IMR-90 (cell line): Measurements from ENCODE around the gene ANK3. TPM values are rescaled to one million over a fixed set of nuclear protein-coding genes. Genes with fewer than 3 reads are reported as not detected.

Experiments
- ATAC-seq: fragments of 200-7000 bp; cut with Tn5 transposase; 2 replicates; pipeline ENCODE4 v1.9.1; 2020; ENCODE audit warnings: low read depth, mild to moderate bottlenecking, moderate library complexity
- BruUV-seq: library from RNA; stranded (reverse); fragments of 400-500 nt; replicated peaks from 2 replicates; lab custom pipeline; 2021; lab: Mats Ljungman, UMichigan
- CTCF ChIA-PET: fragments of 300-600 bp; formaldehyde crosslinking; extraction: SDS; loops from one replicate; lab custom pipeline; 2021; ENCODE audit warnings: antibody characterized with exemption; lab: Yijun Ruan, JAX
- POLR2A ChIA-PET: fragments of 300-600 bp; sonication (Branson Sonifier 250); formaldehyde crosslinking; loops from one replicate; lab custom pipeline; 2022; ENCODE audit warnings: antibody characterized with exemption; ENCODE audit not compliant: unreplicated experiment; lab: Charles Lee
- DNase-seq: peaks from one replicate; pipeline ENCODE4 v3.0.0; 2013
- H2AFZ ChIP-seq: replicated peaks from 2 replicates; pipeline ENCODE3; 2013; ENCODE audit warnings: low read length, mild to moderate bottlenecking; ENCODE audit not compliant: poor library complexity
- H2AK5ac ChIP-seq: 2 replicates; pipeline ENCODE4 v1.6.1; 2013; ENCODE audit warnings: low read depth, low read length, inconsistent platforms
- H2AK9ac ChIP-seq: replicated peaks from 2 replicates; pipeline ENCODE3; 2013; ENCODE audit warnings: mild to moderate bottlenecking, low read depth, low read length, moderate library complexity; ENCODE audit not compliant: poor library complexity
- H2BK120ac ChIP-seq: 2 replicates; pipeline ENCODE4 v1.6.1; 2013; ENCODE audit warnings: low read depth, low read length, inconsistent platforms
- H2BK15ac ChIP-seq: 3 replicates; pipeline ENCODE4 v1.6.1; 2013; ENCODE audit warnings: low read depth, low read length, inconsistent platforms
- H2BK20ac ChIP-seq: 2 replicates; pipeline ENCODE4 v1.6.1; 2013; ENCODE audit warnings: low read depth, mild to moderate bottlenecking, inconsistent platforms, low read length, moderate library complexity
- H2BK5ac ChIP-seq: 2 replicates; pipeline ENCODE4 v1.6.1; 2013; ENCODE audit warnings: mild to moderate bottlenecking, low read depth, low read length, inconsistent platforms; ENCODE audit not compliant: poor library complexity, severe bottlenecking
- H3K14ac ChIP-seq: replicated peaks from 2 replicates; pipeline ENCODE4 v1.6.1; 2013; ENCODE audit warnings: low read depth, low read length, inconsistent platforms
- H3K18ac ChIP-seq: 2 replicates; pipeline ENCODE4 v1.6.1; 2013; ENCODE audit warnings: low read depth, low read length, control low read depth
- H3K23ac ChIP-seq: 2 replicates; pipeline ENCODE4 v1.6.1; 2013; ENCODE audit warnings: low read depth, low read length, inconsistent platforms
- H3K27ac ChIP-seq: 2 replicates; pipeline ENCODE4 v1.5.1; 2013; ENCODE audit warnings: mild to moderate bottlenecking, control low read depth, low read length; ENCODE audit not compliant: insufficient read depth
- H3K27me3 ChIP-seq: 2 replicates; pipeline ENCODE4 v1.6.1; 2013; ENCODE audit warnings: low read length; ENCODE audit not compliant: control insufficient read depth, insufficient read depth
- H3K36me3 ChIP-seq: 2 replicates; pipeline ENCODE4 v1.6.1; 2013; ENCODE audit warnings: low read length, mixed read lengths; ENCODE audit not compliant: control insufficient read depth, insufficient read depth
- H3K4ac ChIP-seq: 2 replicates; pipeline ENCODE4 v1.6.1; 2013; ENCODE audit warnings: low read depth, low read length, inconsistent platforms
- H3K4me1 ChIP-seq: 2 replicates; pipeline ENCODE4 v1.6.1; 2013; ENCODE audit warnings: low read length, mixed read lengths; ENCODE audit not compliant: control insufficient read depth, insufficient read depth
- H3K4me2 ChIP-seq: 2 replicates; pipeline ENCODE4 v1.6.1; 2013; ENCODE audit warnings: low read depth, mild to moderate bottlenecking, control low read depth, low read length, moderate library complexity
- H3K4me3 ChIP-seq: 2 replicates; pipeline ENCODE4 v1.5.1; 2013; ENCODE audit warnings: low read depth, mild to moderate bottlenecking, control low read depth, low read length, moderate library complexity; ENCODE audit not compliant: insufficient read depth
- H3K56ac ChIP-seq: 2 replicates; pipeline ENCODE4 v1.6.1; 2013; ENCODE audit warnings: low read length, inconsistent platforms; ENCODE audit not compliant: insufficient read depth; ENCODE audit errors: extremely low read depth
- H3K79me1 ChIP-seq, 2 experiments: 2 replicates each; pipeline ENCODE4 v1.6.1; 2013; ENCODE audit warnings: low read length in 2 of 2, inconsistent platforms in 1 of 2, low read depth in 1 of 2
- H3K9ac ChIP-seq: 2 replicates; pipeline ENCODE4 v1.6.1; 2013; ENCODE audit warnings: low read depth, low read length, control low read depth
- H3K9me1 ChIP-seq: 2 replicates; pipeline ENCODE4 v1.6.1; 2013; ENCODE audit warnings: low read length, inconsistent platforms; ENCODE audit not compliant: insufficient read depth
- H3K9me3 ChIP-seq: 2 replicates; pipeline ENCODE4 v1.6.1; 2013; ENCODE audit warnings: low read length; ENCODE audit not compliant: control insufficient read depth, insufficient read depth
- H4K20me1 ChIP-seq: 2 replicates; pipeline ENCODE4 v1.6.1; 2013; ENCODE audit warnings: low read length, inconsistent platforms; ENCODE audit not compliant: insufficient read depth
- H4K5ac ChIP-seq: 2 replicates; pipeline ENCODE4 v1.6.1; 2013; ENCODE audit warnings: mild to moderate bottlenecking, low read depth, low read length, control low read depth
- H4K8ac ChIP-seq, 2 experiments: 2 replicates each; pipeline ENCODE4 v1.6.1; 2013; ENCODE audit warnings: low read depth in 2 of 2, low read length in 2 of 2, control low read depth in 1 of 2, inconsistent platforms in 1 of 2
- H4K91ac ChIP-seq: 2 replicates; pipeline ENCODE4 v1.6.1; 2013; ENCODE audit warnings: low read depth, low read length, inconsistent platforms; ENCODE audit not compliant: insufficient read depth
- CEBPB ChIP-seq: IDR thresholded peaks from 2 replicates; pipeline ENCODE4 v1.6.1; 2012; ENCODE audit warnings: low read depth, low read length, improper control_type of control experiment
- CHD1 ChIP-seq: IDR thresholded peaks from 2 replicates; pipeline ENCODE4 v1.6.1; 2012; ENCODE audit warnings: low read depth, low read length, improper control_type of control experiment
- FOS ChIP-seq: fragments of 150-350 bp; IDR thresholded peaks from 2 replicates; pipeline ENCODE4 v1.6.1; 2016; ENCODE audit warnings: low read depth, low read length
- MAZ ChIP-seq: IDR thresholded peaks from 2 replicates; pipeline ENCODE4 v1.6.1; 2012; ENCODE audit warnings: low read depth, mild to moderate bottlenecking, low read length, improper control_type of control experiment, moderate library complexity, borderline replicate concordance
- MXI1 ChIP-seq: IDR thresholded peaks from 2 replicates; pipeline ENCODE4 v1.6.1; 2012; ENCODE audit warnings: low read depth, mild to moderate bottlenecking, low read length, moderate library complexity, borderline replicate concordance
- RCOR1 ChIP-seq: IDR thresholded peaks from 2 replicates; pipeline ENCODE4 v1.6.1; 2012; ENCODE audit warnings: mild to moderate bottlenecking, low read length, improper control_type of control experiment; ENCODE audit not compliant: insufficient replicate concordance
- RFX5 ChIP-seq: IDR thresholded peaks from 2 replicates; pipeline ENCODE4 v1.8.0; 2012; ENCODE audit warnings: low read depth, mild to moderate bottlenecking, low read length, moderate library complexity
- WGBS, 2 experiments: methylation state at CpG; one replicate each; pipeline versions ENCODE4 v1.1.5 to v1.1.7; 2013; ENCODE audit warnings: missing lambda C conversion rate in 2 of 2; ENCODE audit not compliant: insufficient read length in 1 of 2; ENCODE audit errors: extremely low coverage in 2 of 2; 5-methylcytosine and 5-hydroxymethylcytosine counted together
- dilution Hi-C: fragments of 300-500 bp; cut with HindIII; formaldehyde crosslinking; loops from one replicate; pipeline ENCODE4 v1.14.3; 2018; ENCODE audit warnings: low sequenced_read_pairs; ENCODE audit not compliant: unreplicated experiment
- in situ Hi-C: fragments of 300-500 bp; cut with MboI; formaldehyde crosslinking; loops from 3 replicates; pipeline ENCODE4 v1.14.3; 2019; ENCODE audit warnings: low sequenced_read_pairs, inconsistent platforms, mixed read lengths
- intact Hi-C: fragments of 100-400 bp; cut with micrococcal nuclease; formaldehyde crosslinking; loops from 2 replicates; pipeline ENCODE4 v1.10.0; 2022
- polyA plus RNA-seq, 3 experiments: library from polyadenylated mRNA; depleted of rRNA; stranded (reverse); fragments of >200 nt; gene quantifications; 2 replicates each; pipeline ENCODE4 v1.2.3, GENCODE V29; 2012; ENCODE audit warnings: low replicate concordance in 1 of 3
- total RNA-seq: library from RNA; depleted of rRNA; stranded (reverse); fragments of >200 nt; gene quantifications from 2 replicates; pipeline ENCODE4 v1.2.3, GENCODE V29; 2012
- TF ChIP-seq, protein P1 (sequence below): conservative IDR thresholded peaks from 2 replicates; pipeline ENCODE4 v1.5.1; 2012; ENCODE audit warnings: mild to moderate bottlenecking, low read depth, low read length, improper control_type of control experiment
- TF ChIP-seq, protein P2 (sequence below): fragments of 150-350 bp; IDR thresholded peaks from 2 replicates; pipeline ENCODE4 v1.6.1; 2016; ENCODE audit warnings: low read depth, mild to moderate bottlenecking, low read length, moderate library complexity, borderline replicate concordance

ANK3 gene
- total and polyA plus RNA-seq, 2 of the 4 experiments (the other 2 are of a cell fraction): 0.63 to 1.8 TPM

DNA sequence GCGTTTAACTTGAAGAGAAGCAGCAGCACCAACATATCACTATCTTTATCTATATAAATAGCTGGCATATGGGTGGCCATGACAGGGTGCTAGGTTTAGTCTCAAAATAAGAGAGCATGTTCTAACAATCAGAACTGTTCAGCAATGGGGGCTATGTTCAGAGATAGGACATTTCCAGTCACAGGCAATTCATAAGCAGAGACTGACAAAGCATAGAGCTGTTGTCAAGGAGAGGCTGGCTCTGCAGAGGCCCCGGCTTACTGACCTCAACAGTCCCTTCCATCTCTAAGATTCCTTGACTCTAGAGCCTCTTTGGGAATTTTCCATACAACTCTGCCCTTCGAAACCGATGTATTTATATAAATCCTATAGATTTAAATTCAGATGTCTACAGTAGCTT is 17.2 kb downstream of the ANK3 start:
- no peak overlapping the region for H3K4me3 ChIP-seq
- H2AFZ ChIP-seq: no peak overlapping the region
- ATAC-seq (no peak), DNase-seq (no peak)
- no TSS peak for BruUV-seq
- no peaks in the 10 kb centered on the region for H3K27me3 ChIP-seq
- no peaks in the 10 kb centered on the region for H3K79me1 ChIP-seq
- no peak overlapping the region for H3K4me2 ChIP-seq
- in situ Hi-C loops: no loop called here
- POLR2A ChIA-PET: no interaction called here
- TF ChIP-seq CHD1: no peak
- no peak for TF ChIP-seq RCOR1
- no peak for TF ChIP-seq FOS
- TF ChIP-seq RFX5: no peak
- TF ChIP-seq, protein P1, sequence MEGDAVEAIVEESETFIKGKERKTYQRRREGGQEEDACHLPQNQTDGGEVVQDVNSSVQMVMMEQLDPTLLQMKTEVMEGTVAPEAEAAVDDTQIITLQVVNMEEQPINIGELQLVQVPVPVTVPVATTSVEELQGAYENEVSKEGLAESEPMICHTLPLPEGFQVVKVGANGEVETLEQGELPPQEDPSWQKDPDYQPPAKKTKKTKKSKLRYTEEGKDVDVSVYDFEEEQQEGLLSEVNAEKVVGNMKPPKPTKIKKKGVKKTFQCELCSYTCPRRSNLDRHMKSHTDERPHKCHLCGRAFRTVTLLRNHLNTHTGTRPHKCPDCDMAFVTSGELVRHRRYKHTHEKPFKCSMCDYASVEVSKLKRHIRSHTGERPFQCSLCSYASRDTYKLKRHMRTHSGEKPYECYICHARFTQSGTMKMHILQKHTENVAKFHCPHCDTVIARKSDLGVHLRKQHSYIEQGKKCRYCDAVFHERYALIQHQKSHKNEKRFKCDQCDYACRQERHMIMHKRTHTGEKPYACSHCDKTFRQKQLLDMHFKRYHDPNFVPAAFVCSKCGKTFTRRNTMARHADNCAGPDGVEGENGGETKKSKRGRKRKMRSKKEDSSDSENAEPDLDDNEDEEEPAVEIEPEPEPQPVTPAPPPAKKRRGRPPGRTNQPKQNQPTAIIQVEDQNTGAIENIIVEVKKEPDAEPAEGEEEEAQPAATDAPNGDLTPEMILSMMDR: no peak
- TF ChIP-seq, protein P2, sequence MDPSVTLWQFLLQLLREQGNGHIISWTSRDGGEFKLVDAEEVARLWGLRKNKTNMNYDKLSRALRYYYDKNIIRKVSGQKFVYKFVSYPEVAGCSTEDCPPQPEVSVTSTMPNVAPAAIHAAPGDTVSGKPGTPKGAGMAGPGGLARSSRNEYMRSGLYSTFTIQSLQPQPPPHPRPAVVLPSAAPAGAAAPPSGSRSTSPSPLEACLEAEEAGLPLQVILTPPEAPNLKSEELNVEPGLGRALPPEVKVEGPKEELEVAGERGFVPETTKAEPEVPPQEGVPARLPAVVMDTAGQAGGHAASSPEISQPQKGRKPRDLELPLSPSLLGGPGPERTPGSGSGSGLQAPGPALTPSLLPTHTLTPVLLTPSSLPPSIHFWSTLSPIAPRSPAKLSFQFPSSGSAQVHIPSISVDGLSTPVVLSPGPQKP: no peak
- TF ChIP-seq MXI1: no peak
- no peak for TF ChIP-seq MAZ
- no peak for TF ChIP-seq CEBPB
- H3K36me3 ChIP-seq: no peaks in the 10 kb centered on the region
- intact Hi-C loops: no loop called here
- no peaks in the 10 kb centered on the region for H4K20me1 ChIP-seq
- H3K9ac ChIP-seq: no peak overlapping the region
- H3K56ac ChIP-seq: no peak overlapping the region
- no peak overlapping the region for H2BK20ac ChIP-seq
- H2AK9ac ChIP-seq: no peak overlapping the region
- H2AK5ac ChIP-seq: no peak overlapping the region
- WGBS, 2 experiments: no CpG with 5 or more reads among the region's 4 CpGs
- H4K8ac ChIP-seq: no peak overlapping the region
- H2BK120ac ChIP-seq: no peak overlapping the region
- H3K18ac ChIP-seq: no peak overlapping the region
- no peak overlapping the region for H3K14ac ChIP-seq
- CTCF ChIA-PET: no interaction called here
- no peak overlapping the region for H4K91ac ChIP-seq
- no peak overlapping the region for H3K27ac ChIP-seq
- H3K4ac ChIP-seq: no peak overlapping the region
- peaks cover 2% of the 10 kb centered on the region for H3K4me1 ChIP-seq
- no peak overlapping the region for H2BK5ac ChIP-seq
- dilution Hi-C loops: no loop called here
- H4K5ac ChIP-seq: no peak overlapping the region
- H3K23ac ChIP-seq: no peak overlapping the region
- no peaks in the 10 kb centered on the region for H3K9me3 ChIP-seq
- no peak overlapping the region for H2BK15ac ChIP-seq
- H3K9me1 ChIP-seq: no peaks in the 10 kb centered on the region
